IPS-18c (cell line): ENCODE data around the gene CDKN2AIP.
"Not testable (repeated sequence)": the region's sequence is repeated elsewhere in the genome, so short reads cannot be mapped to it uniquely, and the experiment has no call there.

Experiments
- H3K4me3 ChIP-seq: 2 replicates; pipeline ENCODE4 v1.7.0; 2013; ENCODE audit warnings: low read depth, mild to moderate bottlenecking, low read length, moderate library complexity; ENCODE audit not compliant: insufficient read depth
- H3K9me3 ChIP-seq: one replicate; pipeline ENCODE4 v1.6.1; 2013; ENCODE audit warnings: mild to moderate bottlenecking, low read length, moderate library complexity; ENCODE audit not compliant: control insufficient read depth, insufficient read depth

Gene CDKN2AIP

GRCh38 chr4:183435803-183436202, 8.6 kb upstream of the CDKN2AIP start:
- H3K9me3 ChIP-seq, result peaks cover 7% of the 10 kb centered on the region
- no peak overlapping the region for H3K4me3 ChIP-seq

- H3K4me3 ChIP-seq, result no peak overlapping the region
- H3K9me3 ChIP-seq, result peaks cover 7% of the 10 kb centered on the region
These were observed 8.0 kb upstream of the CDKN2AIP start for GRCh38 chr4:183436417-183436816.

GRCh38 chr4:183437452-183437851, 7.0 kb upstream of the CDKN2AIP start:
- H3K4me3 ChIP-seq, result no peak overlapping the region
- H3K9me3 ChIP-seq, result peaks cover 2% of the 10 kb centered on the region

- no peaks in the 10 kb centered on the region for H3K9me3 ChIP-seq
- no peak overlapping the region for H3K4me3 ChIP-seq
These were observed 5.8 kb upstream of the CDKN2AIP start for GRCh38 chr4:183438458-183439113.

GRCh38 chr4:183441276-183441675, 3.2 kb upstream of the CDKN2AIP start:
- H3K4me3 ChIP-seq, result no peak overlapping the region
- no peaks in the 10 kb centered on the region for H3K9me3 ChIP-seq

- Histone ChIP-seq H3K9me3 (no peaks in the 10 kb centered on the region), H3K4me3 (peak overlapping the region; percentile 92)
These were observed 702 bp upstream of the CDKN2AIP start for GRCh38 chr4:183443655-183444213.

GRCh38 chr4:183445097-183445428, 627 bp downstream of the CDKN2AIP start:
- H3K4me3 ChIP-seq, result peak overlapping the region; percentile 92
- H3K9me3 ChIP-seq, result no peaks in the 10 kb centered on the region

GRCh38 chr4:183447646-183448045, 3.2 kb downstream of the CDKN2AIP start:
- Histone ChIP-seq H3K9me3 (peaks cover 2% of the 10 kb centered on the region), H3K4me3 (no peak overlapping the region)

- H3K4me3 ChIP-seq, result no peak overlapping the region
- H3K9me3 ChIP-seq, result peaks cover 4% of the 10 kb centered on the region
These were observed 4.0 kb downstream of the CDKN2AIP start for GRCh38 chr4:183448436-183448835.

GRCh38 chr4:183449193-183449882, 4.9 kb downstream of the CDKN2AIP start:
- no peak overlapping the region for H3K4me3 ChIP-seq

GRCh38 chr4:183450108-183450507, 5.7 kb downstream of the CDKN2AIP start:
- H3K4me3 ChIP-seq, result no peak overlapping the region

More at GRCh38 chr4:183449193-183449882, 4.9 kb downstream of the CDKN2AIP start:
- peaks cover 4% of the 10 kb centered on the region for H3K9me3 ChIP-seq

GRCh38 chr4:183455431-183456195, 11.2 kb downstream of the CDKN2AIP start:
- H3K9me3 ChIP-seq, result peaks cover 4% of the 10 kb centered on the region
- H3K4me3 ChIP-seq, result no peak overlapping the region

More at GRCh38 chr4:183450108-183450507, 5.7 kb downstream of the CDKN2AIP start:
- peaks cover 4% of the 10 kb centered on the region for H3K9me3 ChIP-seq

- Histone ChIP-seq H3K4me3 (no peak overlapping the region), H3K9me3 (peaks cover 2% of the 10 kb centered on the region)
These were observed 13.6 kb downstream of the CDKN2AIP start for GRCh38 chr4:183458005-183458404.

GRCh38 chr4:183463903-183464619, 19.6 kb downstream of the CDKN2AIP start:
- not testable (repeated sequence) for H3K4me3 ChIP-seq, H3K9me3 ChIP-seq

- not testable (repeated sequence) for H3K4me3 ChIP-seq, H3K9me3 ChIP-seq
These were observed 21.4 kb downstream of the CDKN2AIP start for GRCh38 chr4:183465879-183466278.

- no peak overlapping the region for H3K4me3 ChIP-seq
These were observed 22.8 kb downstream of the CDKN2AIP start for GRCh38 chr4:183467246-183467645.

More at GRCh38 chr4:183467246-183467645, 22.8 kb downstream of the CDKN2AIP start:
- H3K9me3 ChIP-seq, result no peaks in the 10 kb centered on the region
